SK-N-SH (cell line): Measurements from ENCODE around the gene G3BP1. TPM values are rescaled to one million over a fixed set of nuclear protein-coding genes. Genes with fewer than 3 reads are reported as not detected.
"Not testable (repeated sequence)": the region's sequence is repeated elsewhere in the genome, so short reads cannot be mapped to it uniquely, and the experiment has no call there.

Experiments used
- CTCF ChIA-PET: fragments of 300-600, 350-600 bp; formaldehyde crosslinking; extraction: SDS; loops from one replicate; lab custom pipeline; 2021; lab: Yijun Ruan, JAX
- POLR2A ChIA-PET: fragments of 350-600 bp; sonication (Branson Sonifier 250); formaldehyde crosslinking; extraction: SDS; loops from one replicate; lab custom pipeline; 2020; ENCODE audit warnings: antibody characterized with exemption, inconsistent platforms; lab: Yijun Ruan, JAX
- DNase-seq: peaks from one replicate; pipeline ENCODE4 v3.0.0; 2012
- H2AFZ ChIP-seq: fragments of 200-600 bp; sonication (generic); 2 replicates; pipeline ENCODE4 v1.8.1; 2016; ENCODE audit warnings: antibody characterized with exemption, mild to moderate bottlenecking, low read depth
- H3F3A ChIP-seq: fragments of 200-600 bp; sonication (generic); replicated peaks from 2 replicates; pipeline ENCODE3; 2016; ENCODE audit warnings: antibody characterized with exemption, mild to moderate bottlenecking; ENCODE audit not compliant: insufficient read depth
- H3K27ac ChIP-seq, 2 experiments: fragments of 200-500 bp in 1 of 2; fragments of 200-600 bp in 1 of 2; sonication (Bioruptor generic) in 1 of 2; sonication (generic), shearing (Covaris generic) in 1 of 2; 2 replicates each; pipeline versions ENCODE4 v1.5.1 to v1.6.1; 2014 to 2016; ENCODE audit warnings: low read depth in 2 of 2, inconsistent platforms in 1 of 2, low read length in 1 of 2, mild to moderate bottlenecking in 1 of 2, mixed read lengths in 1 of 2
- H3K27me3 ChIP-seq: fragments of 200-600 bp; sonication (generic), shearing (Covaris generic); 2 replicates; pipeline ENCODE4 v1.6.1; 2016; ENCODE audit warnings: mixed run types; ENCODE audit not compliant: insufficient read depth
- H3K36me3 ChIP-seq, 2 experiments: fragments of 200-500 bp in 1 of 2; fragments of 200-600 bp in 1 of 2; sonication (Bioruptor generic) in 1 of 2; sonication (generic) in 1 of 2; replicated peaks in 1 of 2; 2 replicates each; pipeline versions ENCODE3 to v1.5.1; 2014 to 2016; ENCODE audit warnings: low read length in 1 of 2, mild to moderate bottlenecking in 1 of 2; ENCODE audit not compliant: insufficient read depth in 2 of 2, control insufficient read depth in 1 of 2
- H3K4me1 ChIP-seq, 2 experiments: fragments of 200-500 bp in 1 of 2; fragments of 200-600 bp in 1 of 2; sonication (Bioruptor generic) in 1 of 2; sonication (generic), shearing (Covaris generic) in 1 of 2; 2 replicates each; pipeline versions ENCODE4 v1.5.1 to v1.6.1; 2014 to 2016; ENCODE audit warnings: low read depth in 1 of 2, low read length in 1 of 2, mixed run types in 1 of 2; ENCODE audit not compliant: insufficient read depth in 2 of 2, control insufficient read depth in 1 of 2
- H3K4me2 ChIP-seq: fragments of 200-600 bp; sonication (generic), shearing (Covaris generic); 2 replicates; pipeline ENCODE4 v1.6.1; 2017; ENCODE audit warnings: mixed run types
- H3K4me3 ChIP-seq, 2 experiments: fragments of 200-500 bp in 1 of 2; fragments of 200-600 bp in 1 of 2; sonication (Bioruptor generic) in 1 of 2; sonication (generic), shearing (Covaris generic) in 1 of 2; 2 replicates each; pipeline versions ENCODE4 v1.5.1 to v1.8.1; 2014 to 2016; ENCODE audit warnings: low read depth in 2 of 2, inconsistent platforms in 1 of 2, low read length in 1 of 2, mild to moderate bottlenecking in 1 of 2, mixed read lengths in 1 of 2, moderate library complexity in 1 of 2
- H3K79me2 ChIP-seq: fragments of 200-600 bp; sonication (generic); 2 replicates; pipeline ENCODE4 v1.8.1; 2017; ENCODE audit warnings: mild to moderate bottlenecking; ENCODE audit not compliant: insufficient read depth
- H3K9ac ChIP-seq: fragments of 200-600 bp; sonication (generic); 2 replicates; pipeline ENCODE4 v1.6.1; 2017; ENCODE audit warnings: mixed run types
- H3K9me2 ChIP-seq: fragments of 200-600 bp; sonication (generic); 2 replicates; pipeline ENCODE4 v1.6.1; 2017; ENCODE audit warnings: mixed run types
- H3K9me3 ChIP-seq: fragments of 200-600 bp; sonication (generic); 2 replicates; pipeline ENCODE4 v1.6.1; 2017; ENCODE audit warnings: mixed run types, mild to moderate bottlenecking, moderate library complexity
- H4K20me1 ChIP-seq: fragments of 200-600 bp; sonication (generic); 2 replicates; pipeline ENCODE4 v1.6.1; 2017; ENCODE audit warnings: mild to moderate bottlenecking, mixed run types; ENCODE audit not compliant: insufficient read depth
- CHD2 ChIP-seq: fragments of 150-350 bp; IDR thresholded peaks from 2 replicates; pipeline ENCODE4 v1.6.1; 2018; ENCODE audit warnings: low read length; ENCODE audit not compliant: partially characterized antibody
- GATA2 ChIP-seq: sonication (generic); formaldehyde crosslinking; IDR thresholded peaks from 2 replicates; pipeline ENCODE4 v1.5.0; 2020; ENCODE audit warnings: mild to moderate bottlenecking, missing genetic modification reagents
- NFIC ChIP-seq: IDR thresholded peaks from 2 replicates; pipeline ENCODE4 v1.4.0; 2012; ENCODE audit warnings: borderline replicate concordance
- POLR2AphosphoS5 ChIP-seq: IDR thresholded peaks from 2 replicates; pipeline ENCODE4 v1.6.1; 2012; ENCODE audit warnings: low read depth, low read length
- REST ChIP-seq: IDR thresholded peaks from 2 replicates; pipeline ENCODE4 v1.6.1; 2012; ENCODE audit warnings: mild to moderate bottlenecking, low read depth, low read length, moderate library complexity
- RFX5 ChIP-seq: IDR thresholded peaks from 2 replicates; pipeline ENCODE4 v1.6.1; 2012; ENCODE audit warnings: mild to moderate bottlenecking, improper control_type of control experiment, low read length
- RXRA ChIP-seq: IDR thresholded peaks from 2 replicates; pipeline ENCODE4 v1.4.0; 2012; ENCODE audit warnings: low read depth, mild to moderate bottlenecking, borderline replicate concordance
- TCF12 ChIP-seq: IDR thresholded peaks from 2 replicates; pipeline ENCODE4 v1.4.0; 2012
- YY1 ChIP-seq: IDR thresholded peaks from 2 replicates; pipeline ENCODE4 v1.4.0; 2012; ENCODE audit warnings: low read depth, mild to moderate bottlenecking
- ZBTB33 ChIP-seq: IDR thresholded peaks from 2 replicates; pipeline ENCODE4 v1.4.0; 2012; ENCODE audit warnings: low read depth, borderline replicate concordance
- WGBS: methylation state at CpG from one replicate; pipeline ENCODE4 v1.1.6; 2017; ENCODE audit warnings: low lambda C conversion rate; 5-methylcytosine and 5-hydroxymethylcytosine counted together
- polyA plus RNA-seq, 3 experiments: library from polyadenylated mRNA; depleted of rRNA; stranded (reverse); fragments of >200 nt; gene quantifications; 2 replicates each; pipeline ENCODE4 v1.2.3, GENCODE V29; 2012

Gene G3BP1
- polyA plus RNA-seq, 1 of the 3 experiments (the other 2 are of a cell fraction): 21.7 TPM

GRCh38 chr5:151724360-151724759 is 47.4 kb upstream of the G3BP1 start:
- Histone ChIP-seq H3K9ac (no peak overlapping the region), H2AFZ (no peak overlapping the region), H3K79me2 (no peaks in the 10 kb centered on the region), H3K9me2 (no peaks in the 10 kb centered on the region), H3K4me2 (no peak overlapping the region), H3K9me3 (no peaks in the 10 kb centered on the region), H3K36me3 (no peaks in the 10 kb centered on the region), H4K20me1 (no peaks in the 10 kb centered on the region), H3K27me3 (no peaks in the 10 kb centered on the region), H3K27ac (no peak overlapping the region), H3K4me1 (no peaks in the 10 kb centered on the region), H3F3A (peaks cover 1% of the 10 kb centered on the region), H3K4me3 (no peak overlapping the region)
- POLR2A ChIA-PET: no interaction called here
- 89% methylated on average over 2 of the region's 2 CpGs for WGBS
- CTCF ChIA-PET: interaction anchor here (3.3 kb wide), 1 partner anchor 65 kb away, joined by 11 read pairs; no protein-coding TSS in a partner anchor
- no peak for DNase-seq
- TF ChIP-seq CHD2: no peak
- no peak for TF ChIP-seq ZBTB33
- TF ChIP-seq POLR2AphosphoS5: no peak
- no peak for TF ChIP-seq TCF12
- no peak for TF ChIP-seq RFX5
- TF ChIP-seq RXRA: no peak
- no peak for TF ChIP-seq NFIC
- no peak for TF ChIP-seq REST
- no peak for TF ChIP-seq GATA2 (CRISPR knock-in tag)
- TF ChIP-seq YY1: no peak

- H4K20me1 ChIP-seq, H3K36me3 ChIP-seq, H2AFZ ChIP-seq, H3K4me2 ChIP-seq, POLR2A ChIA-PET, H3K9me3 ChIP-seq, H3K9ac ChIP-seq, H3K9me2 ChIP-seq, H3K27me3 ChIP-seq, DNase-seq, H3K79me2 ChIP-seq, H3K27ac ChIP-seq, H3K4me1 ChIP-seq, H3K4me3 ChIP-seq: not testable (repeated sequence)
- H3F3A ChIP-seq: peaks cover 12% of the 10 kb centered on the region
- WGBS: 39% methylated on average over 5 of the region's 5 CpGs
- CTCF ChIA-PET: interaction anchor here (17.0 kb wide), 1 partner anchor 75 kb away, joined by 375 read pairs; no protein-coding TSS in a partner anchor
Observed at GRCh38 chr5:151729597-151729996, 42.2 kb upstream of the G3BP1 start.
